Endothelial cell (in vitro differentiated cells): ENCODE data around the gene CDK16. TPM values are rescaled to one million over a fixed set of nuclear protein-coding genes. Genes with fewer than 3 reads are reported as not detected.
"Not testable (repeated sequence)": the region's sequence is repeated elsewhere in the genome, so short reads cannot be mapped to it uniquely, and the experiment has no call there.

Experiments used
- DNase-seq: peaks from one replicate; pipeline ENCODE4 v3.0.0; 2021; ENCODE audit warnings: low spot score
- H3K27ac Mint-ChIP-seq: one replicate; pipeline ENCODE4 v1.8.0; 2021; ENCODE audit warnings: mixed read lengths, inconsistent platforms; ENCODE audit not compliant: unreplicated experiment
- H3K27me3 Mint-ChIP-seq: one replicate; pipeline ENCODE4 v1.8.0; 2021; ENCODE audit warnings: mild to moderate bottlenecking, moderate library complexity, mixed read lengths, inconsistent platforms; ENCODE audit not compliant: unreplicated experiment
- H3K36me3 Mint-ChIP-seq: one replicate; pipeline ENCODE4 v1.8.0; 2021; ENCODE audit warnings: mild to moderate bottlenecking, low read depth, mixed read lengths, inconsistent platforms; ENCODE audit not compliant: unreplicated experiment
- H3K4me1 Mint-ChIP-seq: one replicate; pipeline ENCODE4 v1.8.0; 2021; ENCODE audit warnings: mild to moderate bottlenecking, mixed read lengths, inconsistent platforms; ENCODE audit not compliant: unreplicated experiment
- H3K4me3 Mint-ChIP-seq: one replicate; pipeline ENCODE4 v1.8.0; 2021; ENCODE audit warnings: mild to moderate bottlenecking, mixed read lengths, inconsistent platforms; ENCODE audit not compliant: unreplicated experiment
- H3K9me3 Mint-ChIP-seq: one replicate; pipeline ENCODE4 v1.8.0; 2021; ENCODE audit warnings: mixed read lengths, inconsistent platforms; ENCODE audit not compliant: unreplicated experiment
- total RNA-seq: library from RNA; stranded (reverse); fragmentation: NEBNext Ultra II Directional; extraction: Animal tissue kit (Norgen Biotek cat#: 25700); gene quantifications from one replicate; pipeline ENCODE4 v1.2.1, GENCODE V29; 2021; ENCODE audit not compliant: unreplicated experiment
- TF ChIP-seq, protein P1 (sequence below): fragments of 200-600 bp; sonication (generic); IDR thresholded peaks from one replicate; pipeline ENCODE4 v1.5.0; 2021; ENCODE audit warnings: antibody characterized with exemption; ENCODE audit not compliant: unreplicated experiment

CDK16 gene
- total RNA-seq, 1 donor from 2014 or later, result 103 TPM

DNA sequence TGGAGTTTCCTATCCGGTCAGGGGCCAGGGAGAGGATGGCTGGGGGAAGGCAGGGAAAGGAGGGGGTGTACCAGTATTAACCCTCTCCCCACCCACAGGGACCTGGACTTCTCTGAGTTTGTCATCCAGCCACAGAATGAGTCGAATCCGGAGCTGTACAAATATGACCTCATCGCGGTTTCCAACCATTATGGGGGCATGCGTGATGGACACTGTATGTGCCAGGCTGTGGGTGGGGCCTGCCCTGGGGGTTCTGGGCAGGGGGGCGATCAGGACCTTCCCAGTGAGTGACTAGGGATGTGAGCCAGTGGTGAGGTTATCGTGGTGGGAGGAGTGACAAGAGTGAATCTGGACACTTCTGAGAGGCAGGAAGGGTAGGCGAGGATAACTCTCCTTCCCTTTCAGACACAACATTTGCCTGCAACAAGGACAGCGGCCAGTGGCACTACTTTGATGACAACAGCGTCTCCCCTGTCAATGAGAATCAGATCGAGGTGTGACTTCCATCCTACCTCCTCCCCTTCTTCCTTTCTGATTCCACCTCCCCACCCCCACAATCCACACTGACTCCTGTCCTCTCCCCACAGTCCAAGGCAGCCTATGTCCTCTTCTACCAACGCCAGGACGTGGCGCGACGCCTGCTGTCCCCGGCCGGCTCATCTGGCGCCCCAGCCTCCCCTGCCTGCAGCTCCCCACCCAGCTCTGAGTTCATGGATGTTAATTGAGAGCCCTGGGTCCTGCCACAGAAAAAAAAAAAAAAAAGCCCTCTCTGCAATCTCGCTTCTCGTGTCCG is 28.9 kb downstream of the CDK16 start:
- no peaks in the 10 kb centered on the region for H3K9me3 Mint-ChIP-seq
- no peak overlapping the region for H3K4me3 Mint-ChIP-seq
- no peak for DNase-seq
- no peaks in the 10 kb centered on the region for H3K27me3 Mint-ChIP-seq
- TF ChIP-seq, protein P1, sequence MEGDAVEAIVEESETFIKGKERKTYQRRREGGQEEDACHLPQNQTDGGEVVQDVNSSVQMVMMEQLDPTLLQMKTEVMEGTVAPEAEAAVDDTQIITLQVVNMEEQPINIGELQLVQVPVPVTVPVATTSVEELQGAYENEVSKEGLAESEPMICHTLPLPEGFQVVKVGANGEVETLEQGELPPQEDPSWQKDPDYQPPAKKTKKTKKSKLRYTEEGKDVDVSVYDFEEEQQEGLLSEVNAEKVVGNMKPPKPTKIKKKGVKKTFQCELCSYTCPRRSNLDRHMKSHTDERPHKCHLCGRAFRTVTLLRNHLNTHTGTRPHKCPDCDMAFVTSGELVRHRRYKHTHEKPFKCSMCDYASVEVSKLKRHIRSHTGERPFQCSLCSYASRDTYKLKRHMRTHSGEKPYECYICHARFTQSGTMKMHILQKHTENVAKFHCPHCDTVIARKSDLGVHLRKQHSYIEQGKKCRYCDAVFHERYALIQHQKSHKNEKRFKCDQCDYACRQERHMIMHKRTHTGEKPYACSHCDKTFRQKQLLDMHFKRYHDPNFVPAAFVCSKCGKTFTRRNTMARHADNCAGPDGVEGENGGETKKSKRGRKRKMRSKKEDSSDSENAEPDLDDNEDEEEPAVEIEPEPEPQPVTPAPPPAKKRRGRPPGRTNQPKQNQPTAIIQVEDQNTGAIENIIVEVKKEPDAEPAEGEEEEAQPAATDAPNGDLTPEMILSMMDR, result no peak
- peaks cover 23% of the 10 kb centered on the region for H3K36me3 Mint-ChIP-seq
- no peaks in the 10 kb centered on the region for H3K4me1 Mint-ChIP-seq
- H3K27ac Mint-ChIP-seq, result no peak overlapping the region

DNA sequence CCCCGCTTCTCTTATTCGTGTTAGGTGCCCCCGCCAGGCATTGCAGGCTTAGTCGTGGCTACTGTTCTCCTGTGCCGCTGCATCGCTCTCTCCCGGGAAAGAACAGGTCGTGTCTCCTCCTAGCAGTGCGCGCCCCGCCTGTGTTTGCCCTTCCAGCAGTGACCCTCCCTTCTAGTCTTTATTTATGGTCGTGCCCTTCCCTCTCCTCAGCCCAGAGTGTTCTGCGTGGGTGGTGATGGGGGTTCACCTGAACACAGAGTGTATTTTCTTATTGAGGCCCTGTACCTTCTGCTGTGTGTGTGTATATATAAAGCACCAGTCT is 29.5 kb downstream of the CDK16 start:
- no peak for DNase-seq
- no peaks in the 10 kb centered on the region for H3K9me3 Mint-ChIP-seq
- H3K27ac Mint-ChIP-seq, result no peak overlapping the region
- TF ChIP-seq, protein P1, result no peak
- peaks cover 23% of the 10 kb centered on the region for H3K36me3 Mint-ChIP-seq
- no peaks in the 10 kb centered on the region for H3K27me3 Mint-ChIP-seq
- no peaks in the 10 kb centered on the region for H3K4me1 Mint-ChIP-seq
- no peak overlapping the region for H3K4me3 Mint-ChIP-seq

GRCh38 chrX:47248576-47248975 is 30.1 kb downstream of the CDK16 start:
- no peak overlapping the region for H3K4me3 Mint-ChIP-seq

DNA sequence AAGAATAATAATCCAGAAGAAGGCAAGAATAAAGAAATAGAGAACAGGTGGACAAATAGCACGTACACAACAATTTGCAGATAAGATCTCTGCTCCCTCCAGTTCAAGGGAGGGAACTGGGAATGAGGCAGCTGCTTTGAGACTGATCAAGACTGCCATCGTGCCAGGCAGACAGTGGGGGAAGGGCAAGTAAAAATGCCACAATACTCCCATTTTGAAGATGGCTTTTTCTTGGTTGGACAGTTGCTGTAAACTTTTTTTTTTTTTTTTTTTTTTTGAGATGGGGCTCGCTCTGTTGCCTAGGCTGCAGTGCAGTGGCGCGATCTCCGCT is 31.5 kb downstream of the CDK16 start:
- Mint-ChIP-seq H3K9me3 (no peaks in the 10 kb centered on the region), H3K4me1 (no peaks in the 10 kb centered on the region), H3K4me3 (no peak overlapping the region), H3K27ac (no peak overlapping the region), H3K27me3 (no peaks in the 10 kb centered on the region), H3K36me3 (peaks cover 15% of the 10 kb centered on the region)
- DNase-seq, result no peak
- TF ChIP-seq, protein P1, result no peak

More at GRCh38 chrX:47248576-47248975, 30.1 kb downstream of the CDK16 start:
- Mint-ChIP-seq H3K36me3 (peaks cover 22% of the 10 kb centered on the region), H3K9me3 (no peaks in the 10 kb centered on the region), H3K4me1 (no peaks in the 10 kb centered on the region), H3K27ac (no peak overlapping the region), H3K27me3 (no peaks in the 10 kb centered on the region)
- TF ChIP-seq, protein P1, result no peak
- DNase-seq, result no peak

DNA sequence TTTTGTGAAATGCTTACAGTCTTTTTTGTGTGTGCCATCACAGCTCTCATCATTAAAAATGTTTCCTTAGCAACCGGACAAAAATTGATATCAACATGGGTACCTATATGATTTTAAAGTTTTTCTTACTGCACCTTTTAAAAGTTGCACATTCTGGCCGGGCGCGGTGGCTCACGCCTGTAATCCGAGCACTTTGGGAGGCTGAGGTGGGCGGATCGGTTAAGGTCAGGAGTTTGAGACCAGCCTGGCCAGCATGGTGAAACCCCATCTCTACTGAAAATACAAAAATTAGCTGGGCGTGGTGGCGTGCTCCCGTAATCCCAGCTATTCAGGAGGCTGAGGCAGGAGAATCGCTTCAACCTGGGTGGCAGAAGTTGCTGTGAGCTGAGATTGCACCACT is 39.1 kb downstream of the CDK16 start:
- not testable (repeated sequence) for H3K4me1 Mint-ChIP-seq, H3K4me3 Mint-ChIP-seq, H3K36me3 Mint-ChIP-seq, H3K9me3 Mint-ChIP-seq, H3K27me3 Mint-ChIP-seq, H3K27ac Mint-ChIP-seq, DNase-seq
